H1 (cell line): ENCODE results near the gene RAB3GAP2. TPM values are rescaled to one million over a fixed set of nuclear protein-coding genes. Genes with fewer than 3 reads are reported as not detected.
"Not testable (repeated sequence)": the region's sequence is repeated elsewhere in the genome, so short reads cannot be mapped to it uniquely, and the experiment has no call there.

Experiments used
- CTCF ChIA-PET: fragments of 300-600 bp; sonication (Branson Sonifier 250); formaldehyde crosslinking; loops from one replicate; lab custom pipeline; 2021; ENCODE audit not compliant: partially characterized antibody; lab: Charles Lee
- POLR2A ChIA-PET: fragments of 300-600 bp; sonication (Branson Sonifier 250); formaldehyde crosslinking; loops from one replicate; lab custom pipeline; 2021; ENCODE audit warnings: inconsistent platforms; ENCODE audit not compliant: partially characterized antibody; lab: Charles Lee
- DNase-seq, 2 experiments: peaks; one replicate each; pipeline versions ENCODE4 v3.0.0 to v3.0.0-alpha.2; 2010 to 2022; ENCODE audit warnings: low spot score in 2 of 2, low read depth in 1 of 2, mixed read lengths in 1 of 2
- FAIRE-seq: peaks from 2 replicates; lab custom pipeline; 2011; peaks lifted over from hg19 to GRCh38; lab: Jason Lieb, UNC
- H2AFZ ChIP-seq: 2 replicates; pipeline ENCODE4 v1.8.1; 2012; ENCODE audit warnings: low read length, inconsistent platforms
- H2AK5ac ChIP-seq: 2 replicates; pipeline ENCODE4 v1.6.1; 2013; ENCODE audit warnings: low read depth, low read length
- H2BK120ac ChIP-seq: replicated peaks from 2 replicates; pipeline ENCODE3; 2013; ENCODE audit warnings: low read depth, low read length, inconsistent platforms
- H2BK12ac ChIP-seq: 2 replicates; pipeline ENCODE4 v1.6.1; 2013; ENCODE audit warnings: low read depth, low read length
- H2BK15ac ChIP-seq: 2 replicates; pipeline ENCODE4 v1.6.1; 2013; ENCODE audit warnings: low read length
- H2BK20ac ChIP-seq: 2 replicates; pipeline ENCODE4 v1.6.1; 2013; ENCODE audit warnings: low read length
- H2BK5ac ChIP-seq: 2 replicates; pipeline ENCODE4 v1.6.1; 2013; ENCODE audit warnings: low read depth, low read length
- H3K14ac ChIP-seq: 2 replicates; pipeline ENCODE4 v1.6.1; 2013; ENCODE audit warnings: inconsistent platforms; ENCODE audit not compliant: insufficient read length
- H3K18ac ChIP-seq: 2 replicates; pipeline ENCODE4 v1.6.1; 2013; ENCODE audit warnings: low read length; ENCODE audit errors: extremely low read depth
- H3K23ac ChIP-seq: 2 replicates; pipeline ENCODE4 v1.6.1; 2013; ENCODE audit warnings: inconsistent platforms; ENCODE audit not compliant: insufficient read length
- H3K23me2 ChIP-seq: 2 replicates; pipeline ENCODE4 v1.6.1; 2013; ENCODE audit warnings: low read depth, low read length
- H3K27ac ChIP-seq: 2 replicates; pipeline ENCODE4 v1.6.1; 2011; ENCODE audit warnings: low read depth, low read length, inconsistent platforms
- H3K27me3 ChIP-seq, 4 experiments: replicated peaks in 1 of 4; 1 replicate in 1 of 4; 2 replicates in 3 of 4; pipeline versions ENCODE4 v1.6.1 to v1.8.1; 2011 to 2013; ENCODE audit warnings: low read length in 3 of 4, mild to moderate bottlenecking in 3 of 4, inconsistent platforms in 2 of 4, mixed read lengths in 2 of 4, moderate library complexity in 1 of 4; ENCODE audit not compliant: control insufficient read depth in 3 of 4, insufficient read depth in 3 of 4; ENCODE audit errors: extremely low read depth in 1 of 4
- H3K36me3 ChIP-seq, 4 experiments: 2 replicates each; pipeline versions ENCODE4 v1.6.1 to v1.8.1; 2011 to 2013; ENCODE audit warnings: mild to moderate bottlenecking in 4 of 4, low read length in 3 of 4, moderate library complexity in 2 of 4, control low read depth in 1 of 4, inconsistent platforms in 1 of 4; ENCODE audit not compliant: insufficient read depth in 4 of 4, control insufficient read depth in 2 of 4
- H3K4ac ChIP-seq: replicated peaks from 2 replicates; pipeline ENCODE3; 2013; ENCODE audit warnings: low read length, low read depth, mixed read lengths, inconsistent platforms; ENCODE audit not compliant: insufficient read length
- H3K4me1 ChIP-seq, 4 experiments: replicated peaks in 1 of 4; 1 replicate in 1 of 4; 2 replicates in 3 of 4; pipeline versions ENCODE4 v1.6.1 to v1.8.1; 2011 to 2013; ENCODE audit warnings: low read length in 3 of 4, inconsistent platforms in 2 of 4, mixed read lengths in 1 of 4; ENCODE audit not compliant: insufficient read depth in 4 of 4, control insufficient read depth in 3 of 4
- H3K4me2 ChIP-seq, 2 experiments: 2 replicates each; pipeline versions ENCODE4 v1.6.1 to v1.8.1; 2011 to 2013; ENCODE audit warnings: low read depth in 2 of 2, low read length in 2 of 2, control low read depth in 1 of 2, inconsistent platforms in 1 of 2, mild to moderate bottlenecking in 1 of 2; ENCODE audit not compliant: insufficient read depth in 1 of 2
- H3K4me3 ChIP-seq, 4 experiments: fragments of 200-600, 300-600 bp in 1 of 4; sonication (generic), shearing (Covaris generic), sonication (Bioruptor Twin) in 1 of 4; 2 replicates each; pipeline versions ENCODE4 v1.5.1 to v1.8.1; 2011 to 2016; ENCODE audit warnings: low read length in 4 of 4, low read depth in 3 of 4, control low read depth in 2 of 4, inconsistent platforms in 2 of 4, mild to moderate bottlenecking in 2 of 4, mixed read lengths in 1 of 4, moderate library complexity in 1 of 4; ENCODE audit not compliant: insufficient read depth in 2 of 4; ENCODE audit errors: extremely low read depth in 1 of 4
- H3K56ac ChIP-seq: replicated peaks from 2 replicates; pipeline ENCODE3; 2013; ENCODE audit warnings: low read depth, mild to moderate bottlenecking, mixed read lengths, low read length, inconsistent platforms; ENCODE audit not compliant: insufficient read length
- H3K79me1 ChIP-seq: 2 replicates; pipeline ENCODE4 v1.6.1; 2013; ENCODE audit warnings: low read depth, low read length, control low read depth
- H3K79me2 ChIP-seq, 2 experiments: 2 replicates each; pipeline versions ENCODE4 v1.6.1 to v1.8.1; 2012 to 2013; ENCODE audit warnings: low read length in 2 of 2, mild to moderate bottlenecking in 2 of 2, inconsistent platforms in 1 of 2; ENCODE audit not compliant: insufficient read depth in 2 of 2, control insufficient read depth in 1 of 2
- H3K9ac ChIP-seq, 4 experiments: replicated peaks in 1 of 4; 1 replicate in 1 of 4; 2 replicates in 3 of 4; pipeline versions ENCODE4 v1.6.1 to v1.8.1; 2011 to 2013; ENCODE audit warnings: low read depth in 3 of 4, low read length in 3 of 4, control low read depth in 2 of 4, mild to moderate bottlenecking in 2 of 4, moderate library complexity in 2 of 4, inconsistent platforms in 1 of 4; ENCODE audit errors: extremely low read depth in 1 of 4
- H3K9me3 ChIP-seq, 2 experiments: 2 replicates each; pipeline versions ENCODE4 v1.6.1 to v1.8.1; 2012 to 2013; ENCODE audit warnings: mild to moderate bottlenecking in 2 of 2, moderate library complexity in 2 of 2, control low read depth in 1 of 2, inconsistent platforms in 1 of 2, low read depth in 1 of 2, low read length in 1 of 2, mixed read lengths in 1 of 2; ENCODE audit not compliant: insufficient read depth in 2 of 2
- H4K20me1 ChIP-seq, 2 experiments: replicated peaks in 1 of 2; 2 replicates each; pipeline versions ENCODE3 to v1.8.1; 2011 to 2013; ENCODE audit warnings: inconsistent platforms in 2 of 2, low read length in 2 of 2, mild to moderate bottlenecking in 1 of 2; ENCODE audit not compliant: insufficient read depth in 2 of 2, control insufficient read depth in 1 of 2
- H4K5ac ChIP-seq: 2 replicates; pipeline ENCODE4 v1.6.1; 2013; ENCODE audit warnings: low read length, low read depth, mixed read lengths, inconsistent platforms; ENCODE audit not compliant: insufficient read length
- H4K8ac ChIP-seq: 2 replicates; pipeline ENCODE4 v1.8.0; 2013; ENCODE audit warnings: mild to moderate bottlenecking, moderate library complexity, low read length, inconsistent platforms; ENCODE audit not compliant: insufficient read depth; ENCODE audit errors: extremely low read depth
- H4K91ac ChIP-seq: replicated peaks from 2 replicates; pipeline ENCODE3; 2013; ENCODE audit warnings: low read length, mixed read lengths, inconsistent platforms; ENCODE audit not compliant: insufficient read length
- WGBS, 2 experiments: shearing (Covaris generic) in 1 of 2; methylation state at CpG; one replicate each; pipeline versions ENCODE4 v1.1.6 to v1.1.7; 2013 to 2015; ENCODE audit warnings: low lambda C conversion rate in 2 of 2, mixed read lengths in 2 of 2, inconsistent platforms in 1 of 2, low coverage in 1 of 2, missing lambda C conversion rate in 1 of 2; ENCODE audit not compliant: insufficient replicate concordance in 2 of 2, insufficient coverage in 1 of 2, insufficient read length in 1 of 2; ENCODE audit errors: extremely low coverage in 1 of 2, missing lambda C conversion rate in 1 of 2; 5-methylcytosine and 5-hydroxymethylcytosine counted together
- polyA plus RNA-seq, 7 experiments: library from polyadenylated mRNA; depleted of rRNA in 3 of 7; stranded (reverse) in 5 of 7; unstranded in 2 of 7; fragments of >200 nt in 5 of 7; fragments of 200-250 nt in 2 of 7; gene quantifications; 1 replicate in 5 of 7; 2 replicates in 1 of 7; 4 replicates in 1 of 7; pipeline versions ENCODE4 v1.2.1 to v1.2.3, GENCODE V29; 2011 to 2013; ENCODE audit warnings: missing spikeins in 2 of 7, mixed read lengths in 2 of 7
- total RNA-seq: library from RNA; stranded (reverse); fragmentation: NEBNext Ultra II Directional; extraction: Animal tissue kit (Norgen Biotek cat#: 25700); gene quantifications from 2 replicates; pipeline ENCODE4 v1.2.1, GENCODE V29; 2021

RAB3GAP2 gene
- total and polyA plus RNA-seq, 2 of the 8 experiments (the other 6 are each of a cell fraction or from before 2014, with no cell fraction given) = 19.7 to 52.7 TPM

- not testable (repeated sequence) for H2BK5ac ChIP-seq, H3K56ac ChIP-seq, H3K9me3 ChIP-seq, H3K4me1 ChIP-seq, H2AFZ ChIP-seq, H3K23ac ChIP-seq, H3K4me2 ChIP-seq, H3K27ac ChIP-seq, H4K20me1 ChIP-seq, H3K14ac ChIP-seq, H4K5ac ChIP-seq, H3K79me2 ChIP-seq, H3K79me1 ChIP-seq, H2AK5ac ChIP-seq, H2BK20ac ChIP-seq, H3K9ac ChIP-seq, H4K8ac ChIP-seq, H3K4ac ChIP-seq, H3K27me3 ChIP-seq, H3K18ac ChIP-seq, DNase-seq, H2BK12ac ChIP-seq, H3K23me2 ChIP-seq, H2BK120ac ChIP-seq, H3K4me3 ChIP-seq, H4K91ac ChIP-seq, FAIRE-seq, H2BK15ac ChIP-seq
- ChIA-PET POLR2A (interaction anchor here (1.1 to 1.4 kb wide), 3 partner anchors 8 to 100 kb away, joined by 3 to 4 read pairs (median 4); no protein-coding TSS in a partner anchor), CTCF (interaction anchor here (0.6 to 3.2 kb wide), 29 partner anchors 9 to 687 kb away, joined by 3 to 38 read pairs (median 5); partner anchors contain the start of genes BPNT1 and IARS2)
- H3K36me3 ChIP-seq = peaks cover 5 to 49% (median 27%) of the 10 kb centered on the region in 4 experiments; a peak in 7 of 8 replicates
- 93% methylated on average over 4 of the region's 4 CpGs; no CpG with 5 or more reads in 1 of the 2 experiments for WGBS, 2 experiments
Observed at GRCh38 chr1:220112600-220112999, 159.7 kb downstream of the RAB3GAP2 start.

- H2BK15ac ChIP-seq, H3K23me2 ChIP-seq, H3K9me3 ChIP-seq, H3K27ac ChIP-seq, H3K79me2 ChIP-seq, H3K18ac ChIP-seq, H3K56ac ChIP-seq, H3K79me1 ChIP-seq, H4K8ac ChIP-seq, H3K4me2 ChIP-seq, POLR2A ChIA-PET, H2BK20ac ChIP-seq, H3K4ac ChIP-seq, H3K9ac ChIP-seq, CTCF ChIA-PET, H3K27me3 ChIP-seq, H3K23ac ChIP-seq, H2AFZ ChIP-seq, H4K91ac ChIP-seq, H3K14ac ChIP-seq, H4K20me1 ChIP-seq, H3K4me1 ChIP-seq, H4K5ac ChIP-seq, H2BK12ac ChIP-seq, DNase-seq, H2BK120ac ChIP-seq, FAIRE-seq, H3K4me3 ChIP-seq, H2AK5ac ChIP-seq, H2BK5ac ChIP-seq: not testable (repeated sequence)
- 95% methylated on average over 6 of the region's 6 CpGs; no CpG with 5 or more reads in 1 of the 2 experiments for WGBS, 2 experiments
- H3K36me3 ChIP-seq = peaks cover 2 to 52% (median 37%) of the 10 kb centered on the region in 4 experiments; a peak in 7 of 8 replicates
Observed at GRCh38 chr1:220110473-220110872, 161.8 kb downstream of the RAB3GAP2 start.
